ENCODE results near the gene IVD.

Gene IVD

GRCh38 chr15:40369474-40369869 is 36.1 kb upstream of the IVD start:
- peak in 2 of 10 donors; percentile 14 to 81 for DNase-seq
- intact Hi-C loops (cut with DNase I) = loop anchor here (5.0 kb wide), 2 partner anchors 47 to 53 kb away; partner anchors contain the start of gene INAFM2

GRCh38 chr15:40369971-40370370 is 35.6 kb upstream of the IVD start:
- DNase-seq = peak in 2 of 10 donors; percentile 39 to 77
- intact Hi-C loops (cut with DNase I) = loop anchor here (5.0 kb wide), 2 partner anchors 48 to 52 kb away; partner anchors contain the start of gene INAFM2

DNA sequence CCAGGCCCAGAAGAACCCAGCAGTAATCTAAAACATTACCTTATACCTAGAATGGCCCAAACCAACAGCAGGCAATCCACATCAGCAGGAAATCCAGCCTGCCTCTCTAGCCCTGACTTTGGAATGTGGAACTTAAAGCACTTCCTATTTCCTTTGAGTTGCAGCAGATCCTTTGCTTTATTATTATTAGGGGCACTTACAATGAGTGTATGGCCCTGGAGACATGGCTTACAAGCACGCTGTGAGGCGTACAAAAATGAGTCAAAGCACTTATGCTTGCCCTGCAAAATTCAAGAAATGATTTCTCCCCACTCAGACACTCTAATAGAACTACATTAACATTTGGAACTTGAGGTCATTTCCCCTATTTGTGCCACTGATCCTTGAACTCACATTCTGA is 32.6 kb upstream of the IVD start:
- intact Hi-C loops (cut with DNase I) = no loop called here
- DNase-seq = no peak

DNA sequence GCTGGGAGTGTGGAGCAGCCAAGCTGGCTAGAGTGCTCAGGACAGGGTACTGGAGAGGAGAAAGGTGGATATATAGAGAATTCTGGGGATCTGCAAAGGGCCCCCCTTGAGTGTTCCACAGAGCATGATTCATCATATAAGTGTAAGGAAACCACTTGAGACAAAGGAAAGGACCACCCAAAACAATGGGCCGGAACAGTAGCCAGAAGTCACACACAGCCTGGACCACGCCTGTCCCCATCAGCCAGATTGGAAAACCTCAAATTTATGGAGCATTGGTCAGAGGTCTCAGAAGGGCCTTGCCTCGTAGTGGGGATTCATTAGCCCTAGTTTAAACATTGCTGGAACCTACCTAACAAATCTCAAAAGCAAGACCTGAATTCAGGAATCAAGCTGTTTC is 28.0 kb upstream of the IVD start:
- intact Hi-C loops (cut with DNase I) = no loop called here
- peak in 1 of 10 donors; percentile 11 for DNase-seq

DNA sequence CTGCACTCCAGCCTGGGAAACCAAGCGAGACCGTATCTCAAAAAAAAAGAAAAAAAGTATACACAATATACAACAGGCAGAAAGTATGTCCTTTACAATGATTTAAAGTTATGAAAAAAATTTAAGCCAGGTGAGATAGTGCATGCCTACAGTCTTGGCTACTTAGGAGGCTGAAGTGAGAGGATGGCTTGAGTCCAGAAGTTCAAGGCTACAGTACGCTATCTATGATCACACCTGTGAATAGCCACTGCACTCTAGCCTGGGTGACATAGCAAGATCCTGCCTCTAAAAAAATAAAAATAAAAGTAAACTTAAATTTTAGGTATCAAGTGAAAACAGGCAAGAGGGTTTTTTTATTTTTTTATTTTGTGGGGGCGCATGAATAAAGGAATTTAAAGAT is 26.2 kb upstream of the IVD start:
- intact Hi-C loops (cut with DNase I) = no loop called here
- DNase-seq = no peak

DNA sequence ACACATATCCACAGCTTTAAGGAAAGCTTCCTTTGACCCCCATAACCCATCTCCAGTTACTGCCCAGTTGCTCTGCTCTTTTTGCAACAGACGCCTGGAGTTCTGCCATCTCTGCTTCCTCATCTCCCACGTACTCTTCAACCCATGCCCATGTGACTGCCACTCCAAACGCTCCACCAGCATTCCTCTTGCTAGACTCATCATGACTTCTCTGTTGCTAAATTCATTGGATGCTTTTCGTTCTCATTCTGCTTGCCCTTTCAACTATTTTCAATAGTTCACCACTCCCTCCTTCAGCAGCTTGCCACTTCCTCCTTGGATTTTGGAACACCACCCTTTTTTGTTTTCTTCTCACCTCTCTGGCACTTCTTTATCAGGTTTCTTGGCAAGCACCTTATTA is 25.7 kb upstream of the IVD start:
- intact Hi-C loops (cut with DNase I) = no loop called here
- peak in 3 of 10 donors; percentile 19 to 84 (median 34) for DNase-seq

DNA sequence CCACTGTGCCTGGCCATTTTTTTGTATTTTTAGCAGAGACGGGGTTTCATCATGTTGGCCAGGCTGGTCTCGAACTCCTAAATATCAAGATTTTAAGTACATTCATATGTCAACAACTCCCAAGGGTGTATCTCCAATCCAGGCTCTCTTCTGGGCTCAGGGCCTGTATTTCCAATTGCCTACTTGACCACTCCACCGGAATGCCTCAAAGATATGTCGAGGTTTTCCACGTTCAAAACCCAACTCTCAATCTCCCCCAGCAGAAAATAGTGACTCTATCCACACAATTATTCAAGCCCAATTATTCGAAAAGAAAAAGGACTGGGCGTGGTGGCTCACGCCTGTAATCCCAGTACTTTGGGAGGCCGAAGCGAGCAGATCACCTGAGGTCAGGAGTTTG is 25.0 kb upstream of the IVD start:
- DNase-seq = peak in 1 of 10 donors; percentile 39
- intact Hi-C loops (cut with DNase I) = no loop called here

GRCh38 chr15:40381818-40382529 is 23.6 kb upstream of the IVD start:
- peak in 1 of 10 donors; percentile 48 for DNase-seq
- intact Hi-C loops (cut with DNase I) = no loop called here

GRCh38 chr15:40382580-40383456 is 22.8 kb upstream of the IVD start, which contains the start of gene KNSTRN:
Gene KNSTRN, plus strand, starts transcription at chr15:40382721. Its CDS starts 115 bp downstream, at chr15:40382836.
- DNase-seq = peak; percentile 80 to 98 (median 88)
- intact Hi-C loops (cut with DNase I) = no loop called here

DNA sequence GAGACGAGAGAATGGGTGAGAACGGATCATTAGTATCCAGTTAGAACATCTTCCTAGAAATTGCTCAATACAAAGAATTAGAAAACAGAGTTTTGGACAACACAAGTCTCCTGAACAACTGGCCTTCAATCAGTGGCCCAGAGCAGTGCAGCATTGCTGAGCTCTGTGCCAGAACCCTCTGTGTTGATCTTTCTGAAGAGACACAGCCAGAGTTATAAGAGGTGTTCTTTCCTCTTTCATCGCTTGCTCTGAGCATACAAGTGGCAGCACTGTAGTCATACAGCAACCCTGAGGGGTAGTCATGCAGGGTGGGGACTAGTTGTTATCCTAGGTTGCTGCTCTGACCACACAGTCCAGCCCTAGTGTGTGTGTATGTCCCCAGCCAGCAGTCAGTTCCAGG is 19.1 kb upstream of the IVD start:
- intact Hi-C loops (cut with DNase I) = no loop called here
- no peak for DNase-seq

DNA sequence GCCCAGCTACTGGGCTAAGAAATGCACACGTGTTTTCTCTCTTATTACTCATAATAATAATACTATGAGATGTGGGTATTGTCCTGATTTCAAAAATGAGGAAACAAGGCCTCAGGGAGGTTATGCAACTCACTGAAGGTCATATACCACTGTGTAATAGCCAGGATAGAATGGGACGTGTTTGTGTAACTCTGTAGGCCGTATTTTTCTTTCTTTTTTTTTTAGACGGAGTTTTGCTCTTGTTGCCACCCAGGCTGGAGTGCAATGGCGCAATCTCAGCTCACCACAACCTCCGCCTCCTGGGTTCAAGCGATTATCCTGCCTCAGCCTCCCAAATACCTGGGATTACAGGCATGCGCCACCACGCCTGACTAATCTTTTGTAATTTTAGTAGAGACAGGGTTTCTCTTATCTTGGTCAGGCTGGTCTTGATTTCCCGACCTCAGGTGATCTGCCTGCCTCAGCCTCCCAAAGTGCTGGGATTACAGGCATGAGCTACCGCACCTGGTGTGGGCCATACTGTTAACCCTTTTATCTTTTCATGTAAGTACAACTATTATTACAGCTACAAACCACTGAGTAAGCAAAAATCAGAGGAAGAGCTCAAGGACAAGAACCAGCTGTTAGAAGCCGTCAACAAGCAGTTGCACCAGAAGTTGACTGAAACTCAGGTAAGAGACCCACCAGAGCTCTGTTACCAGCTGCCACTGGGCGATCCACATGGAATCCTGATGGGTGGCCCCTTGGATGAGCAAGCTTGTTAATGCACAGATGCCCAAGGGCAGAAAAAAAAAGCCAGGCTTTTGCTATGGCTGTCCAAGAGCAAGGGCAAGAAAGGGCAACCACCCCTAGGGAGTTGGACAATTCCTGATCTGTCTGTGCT is 16.4 kb upstream of the IVD start:
- peak in 1 of 10 donors; percentile 57 for DNase-seq
- intact Hi-C loops (cut with DNase I) = no loop called here

DNA sequence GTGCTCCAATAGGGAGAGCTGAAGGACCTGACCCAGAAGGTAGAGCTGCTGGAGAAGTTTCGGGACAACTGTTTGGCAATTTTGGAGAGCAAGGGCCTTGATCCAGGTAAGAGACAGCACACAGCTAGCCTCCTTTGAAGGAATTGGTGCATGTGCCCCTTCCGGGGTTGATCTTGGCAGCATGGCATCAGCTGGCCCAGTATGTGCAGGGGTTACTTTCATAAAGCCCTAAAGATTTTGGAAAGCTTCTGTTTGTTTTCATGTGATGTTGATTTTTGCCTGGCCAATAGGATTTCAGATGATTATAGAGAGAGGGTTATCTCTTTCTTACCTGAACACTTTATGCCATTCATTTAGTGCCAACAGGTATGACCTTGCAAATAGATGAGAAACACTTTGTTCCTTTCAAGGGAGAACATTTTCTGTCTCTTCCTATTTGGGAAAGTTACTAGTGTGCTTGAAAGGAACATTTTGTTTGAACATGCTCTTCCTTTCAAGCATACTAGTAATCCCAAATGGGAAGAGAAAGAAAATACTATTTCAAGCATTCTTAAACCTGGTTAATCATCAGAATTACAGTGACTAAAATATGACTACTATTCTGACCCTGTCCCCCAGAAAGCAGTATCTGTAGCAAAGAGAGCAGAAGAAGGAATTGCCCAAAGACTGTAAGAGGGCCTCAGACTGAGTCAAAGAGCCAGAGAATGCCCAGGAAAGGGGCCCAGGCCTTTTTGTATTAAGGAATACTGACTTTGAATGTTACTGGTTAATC is 15.6 kb upstream of the IVD start:
- no peak for DNase-seq
- intact Hi-C loops (cut with DNase I) = no loop called here

- intact Hi-C loops (cut with DNase I) = no loop called here
- no peak for DNase-seq
These were observed 12.3 kb upstream of the IVD start for GRCh38 chr15:40392986-40393948.

GRCh38 chr15:40397688-40398412 is 7.7 kb upstream of the IVD start:
- DNase-seq = no peak
- intact Hi-C loops (cut with DNase I) = no loop called here

GRCh38 chr15:40398413-40398873 is 7.2 kb upstream of the IVD start:
- intact Hi-C loops (cut with DNase I) = no loop called here
- DNase-seq = peak in 1 of 10 donors; percentile 66

DNA sequence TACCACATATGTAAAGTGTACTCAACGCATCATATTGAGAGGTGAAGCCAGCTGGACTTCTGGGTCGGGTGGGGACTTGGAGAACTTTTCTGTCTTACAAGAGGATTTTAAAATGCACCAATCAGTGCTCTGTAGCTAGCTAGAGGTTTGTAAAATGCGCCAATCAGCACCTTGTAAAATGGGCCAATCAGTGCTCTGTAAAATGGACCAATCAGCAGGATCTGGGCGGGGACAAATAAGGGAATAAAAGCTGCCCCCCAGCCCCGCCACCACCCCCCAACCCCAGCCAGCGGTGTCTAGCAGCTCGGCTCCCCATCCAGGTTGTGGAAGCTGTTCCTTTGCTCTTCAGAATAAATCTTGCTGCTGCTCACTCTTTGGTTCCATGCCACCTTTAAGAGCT is 6.2 kb upstream of the IVD start:
- no peak for DNase-seq
- intact Hi-C loops (cut with DNase I) = no loop called here

DNA sequence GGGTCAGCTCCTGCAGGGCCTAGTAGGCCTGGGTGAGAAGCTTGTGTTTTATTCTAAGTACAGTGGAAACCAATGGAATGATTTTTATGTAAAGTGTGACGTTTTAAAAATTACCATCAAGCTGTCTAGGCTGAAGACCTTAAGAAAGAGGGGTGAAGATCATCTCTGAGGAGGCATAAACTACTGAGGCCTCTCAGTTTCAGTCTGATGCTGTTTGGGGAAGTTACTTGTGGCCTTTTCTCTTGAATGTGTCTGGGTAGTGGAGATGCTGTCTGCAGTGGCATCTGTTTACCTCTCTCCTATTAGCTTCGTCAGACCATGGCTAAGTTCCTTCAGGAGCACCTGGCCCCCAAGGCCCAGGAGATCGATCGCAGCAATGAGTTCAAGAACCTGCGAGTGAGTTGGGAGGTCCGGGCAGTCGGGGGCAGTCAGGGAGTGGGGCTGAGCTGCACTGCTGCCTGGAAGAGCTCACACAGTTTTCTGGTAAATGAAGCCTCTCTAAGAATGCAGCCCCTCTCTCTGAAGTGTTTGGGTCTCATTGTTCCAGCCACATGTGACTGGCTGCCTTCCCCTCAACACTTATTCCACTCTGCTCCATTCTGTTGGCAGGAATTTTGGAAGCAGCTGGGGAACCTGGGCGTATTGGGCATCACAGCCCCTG is 1.9 kb downstream of the IVD start:
- intact Hi-C loops (cut with DNase I) = loop anchor here (5.0 kb wide), 1 partner anchor 65 kb away; the partner anchor contains the start of gene CCDC9B
- peak in 1 of 10 donors; percentile 71 for DNase-seq
